Stimulated activated CD4-positive, alpha-beta T cell treated with anti-CD3 and anti-CD28 coated beads, Interleukin-15, amount 100 ng/mL, for 48 hours (primary cell): ENCODE measurements around the gene ATF1.
"Not testable (repeated sequence)": the region's sequence is repeated elsewhere in the genome, so short reads cannot be mapped to it uniquely, and the experiment has no call there.

ENCODE experiments used
- DNase-seq, 2 donors: peaks; one replicate each; pipeline ENCODE4 v3.0.0-alpha.2; 2020; ENCODE audit warnings: low read depth in 2 of 2

The ATF1 gene

DNA sequence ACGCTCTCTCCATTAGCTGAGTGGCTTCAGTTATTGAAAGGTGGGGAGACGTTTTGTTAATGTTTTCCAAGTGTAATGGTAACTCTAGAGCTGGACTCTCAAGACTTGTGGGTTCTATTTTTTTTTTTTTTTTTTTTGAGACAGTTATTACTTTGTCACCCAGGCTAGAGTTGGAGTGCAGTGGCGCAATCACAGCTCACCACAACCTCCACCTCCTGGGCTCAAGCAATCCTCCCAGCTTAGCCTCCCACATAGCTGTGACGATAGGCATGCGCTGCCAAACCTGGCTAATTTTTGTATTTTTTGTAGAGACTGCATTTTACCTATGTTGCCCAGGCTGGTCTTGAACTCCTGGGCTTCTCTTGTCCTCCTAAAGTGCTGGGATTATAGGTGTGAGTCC lies 26.2 kb downstream of the ATF1 start:
- no peak for DNase-seq

DNA sequence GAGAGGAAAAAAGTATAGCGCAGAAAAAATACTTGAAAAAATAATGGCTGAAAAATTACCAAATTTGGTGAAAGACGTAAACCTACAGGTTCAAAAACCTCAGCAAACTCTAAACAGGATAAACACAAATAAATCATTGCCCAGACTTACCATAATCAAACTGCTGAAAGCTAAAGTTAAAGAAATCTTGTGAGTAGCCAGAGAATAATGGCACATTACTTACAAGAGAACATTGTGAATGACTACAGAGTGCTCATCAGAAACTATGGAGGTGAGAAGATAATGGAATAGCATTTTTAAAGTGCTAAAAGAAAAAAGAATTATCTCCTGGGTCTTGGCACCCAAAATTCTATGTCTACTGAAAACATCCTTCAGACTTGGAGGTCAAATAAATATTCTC lies 36.0 kb downstream of the ATF1 start:
- DNase-seq, result no peak

DNA sequence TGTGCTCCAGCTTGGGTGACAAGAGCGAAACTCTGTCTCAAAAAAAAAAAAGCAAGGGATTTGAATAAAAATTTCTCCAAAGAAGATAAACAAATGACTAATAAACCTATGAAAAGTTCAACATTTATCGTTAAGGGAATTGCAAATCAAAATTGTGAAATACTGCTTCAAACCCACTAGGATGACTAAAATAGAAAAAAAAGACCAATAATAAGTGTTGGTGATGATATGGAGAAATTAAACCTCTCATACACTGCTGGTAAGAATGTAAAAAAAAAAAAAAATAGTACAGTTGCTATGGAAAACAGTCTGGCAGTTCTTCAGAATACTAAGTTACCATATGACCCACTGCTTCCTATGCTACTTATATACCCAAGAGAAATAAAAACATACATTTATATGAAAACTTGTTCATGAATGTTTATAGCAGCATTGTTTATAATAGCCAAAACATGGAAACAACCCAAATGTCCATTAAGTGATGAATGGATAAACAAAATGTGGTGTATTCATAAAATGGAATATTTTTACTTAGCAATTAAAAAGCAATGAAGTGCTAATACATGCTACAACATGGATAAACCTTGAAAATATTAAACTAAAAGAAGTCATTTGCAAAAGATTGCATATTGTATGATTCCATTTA lies 39.5 kb downstream of the ATF1 start:
- no peak for DNase-seq

DNA sequence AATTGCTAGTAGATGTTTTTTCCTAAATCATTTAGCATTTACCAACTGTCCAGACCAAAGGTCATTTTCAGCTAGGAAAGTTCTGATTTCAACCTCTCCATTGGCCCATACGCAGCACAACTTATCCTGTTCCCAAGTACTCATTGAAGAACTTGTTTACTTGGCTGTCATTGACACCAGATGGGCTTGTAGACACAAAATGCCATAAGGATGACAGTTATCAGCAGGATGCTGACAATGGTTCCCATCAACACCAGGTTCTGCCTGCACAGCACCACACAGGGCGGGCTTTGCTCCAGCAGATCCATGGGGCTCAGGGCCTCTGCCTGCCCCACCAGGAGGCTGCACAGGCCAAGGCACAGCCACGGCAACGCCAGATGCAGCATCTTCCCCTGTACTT lies 42.3 kb downstream of the ATF1 start:
- DNase-seq, result no peak

DNA sequence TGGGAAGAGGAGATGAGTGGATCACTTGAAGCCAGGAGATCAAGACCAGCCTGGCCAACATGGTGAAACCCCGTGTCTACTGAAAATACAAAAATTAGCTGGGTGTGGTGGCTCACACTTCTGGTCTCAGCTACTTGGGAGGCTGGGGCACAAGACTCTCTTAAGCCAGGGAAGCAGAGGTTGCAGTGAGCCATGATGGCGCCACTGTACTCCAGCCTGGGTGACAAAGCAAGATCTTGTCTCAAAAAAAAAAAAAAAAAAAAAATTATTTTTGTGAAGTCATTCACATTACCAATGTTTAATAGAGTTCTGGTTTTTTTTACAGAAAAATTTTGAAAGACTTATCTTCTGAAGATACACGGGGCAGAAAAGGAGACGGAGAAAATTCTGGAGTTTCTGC lies 45.2 kb downstream of the ATF1 start:
- DNase-seq, result not testable (repeated sequence)

DNA sequence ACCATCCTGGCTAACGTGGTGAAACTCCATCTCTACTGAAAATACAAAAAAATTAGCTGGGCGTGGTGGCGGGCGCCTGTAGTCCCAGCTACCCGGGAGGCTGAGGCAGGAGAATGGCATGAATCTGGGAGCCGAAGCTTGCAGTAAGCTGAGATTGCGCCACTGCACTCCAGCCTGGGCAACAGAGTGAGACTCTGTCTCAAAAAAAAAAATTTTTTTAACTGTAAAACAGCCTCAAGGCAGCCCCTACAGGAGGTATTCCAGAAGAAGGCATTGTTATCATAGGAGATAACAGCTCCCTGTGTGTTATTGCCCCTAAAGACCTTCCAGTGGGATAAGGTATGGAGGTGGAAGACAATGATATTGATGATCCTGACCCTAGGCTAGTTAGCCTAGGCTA lies 51.0 kb downstream of the ATF1 start:
- not testable (repeated sequence) for DNase-seq

DNA sequence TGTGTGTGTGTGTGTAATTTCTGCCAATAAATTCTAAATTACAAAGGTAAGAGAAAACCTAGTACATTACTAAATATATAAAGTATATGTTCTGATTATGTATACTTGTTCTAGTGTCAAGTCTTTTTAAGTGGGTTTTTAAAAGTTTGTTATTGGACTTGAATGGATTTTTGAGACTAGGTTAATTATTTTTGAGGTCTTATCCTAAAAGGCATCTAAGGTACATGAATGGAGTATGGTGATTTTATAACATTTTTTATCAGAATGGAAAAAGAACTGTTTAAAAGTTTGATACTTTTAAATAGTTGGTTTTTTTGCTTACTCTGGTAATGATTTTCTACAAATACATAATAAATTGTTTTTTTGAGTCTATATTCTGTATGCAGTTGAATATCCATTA lies 56.3 kb downstream of the ATF1 start:
- DNase-seq, result no peak

DNA sequence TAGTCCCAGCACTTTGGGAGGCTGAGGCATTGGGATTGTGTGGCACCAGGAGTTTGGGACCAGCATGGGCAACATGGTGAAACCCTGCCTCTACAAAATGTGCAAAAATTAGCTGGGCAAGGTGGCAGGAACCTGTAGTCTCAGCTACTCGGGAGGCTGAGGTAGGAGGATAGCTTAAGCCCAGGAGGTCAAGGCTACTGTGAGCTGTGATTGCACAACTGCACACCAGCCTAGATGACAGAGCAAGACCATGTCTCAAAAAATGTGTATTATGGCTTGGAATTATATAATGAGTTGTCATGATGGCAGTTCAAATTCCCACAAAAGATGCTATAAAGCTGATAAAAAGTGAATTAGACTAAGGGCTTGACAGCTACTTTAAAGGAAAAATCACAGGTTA lies 58.2 kb downstream of the ATF1 start:
- DNase-seq, result no peak

DNA sequence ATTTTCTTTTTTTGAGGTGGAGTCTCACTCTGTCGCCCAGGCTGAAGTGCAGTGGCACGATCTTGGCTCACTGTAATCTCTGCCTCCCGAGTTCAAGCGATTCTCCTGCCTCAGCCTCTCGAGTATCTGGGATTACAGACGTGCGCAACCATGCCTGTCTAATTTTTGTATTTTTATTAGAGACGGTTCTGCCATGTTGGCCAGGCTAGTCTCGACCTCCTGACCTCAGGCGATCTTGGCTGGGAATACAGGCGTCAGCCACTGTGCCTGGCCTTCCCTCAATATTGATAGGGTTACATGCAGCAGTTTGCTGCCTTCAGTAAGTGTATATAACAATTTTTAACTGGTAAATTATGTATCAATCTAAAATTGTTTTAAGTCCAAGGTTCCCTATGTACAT lies 59.8 kb downstream of the ATF1 start:
- DNase-seq, result not testable (repeated sequence)

DNA sequence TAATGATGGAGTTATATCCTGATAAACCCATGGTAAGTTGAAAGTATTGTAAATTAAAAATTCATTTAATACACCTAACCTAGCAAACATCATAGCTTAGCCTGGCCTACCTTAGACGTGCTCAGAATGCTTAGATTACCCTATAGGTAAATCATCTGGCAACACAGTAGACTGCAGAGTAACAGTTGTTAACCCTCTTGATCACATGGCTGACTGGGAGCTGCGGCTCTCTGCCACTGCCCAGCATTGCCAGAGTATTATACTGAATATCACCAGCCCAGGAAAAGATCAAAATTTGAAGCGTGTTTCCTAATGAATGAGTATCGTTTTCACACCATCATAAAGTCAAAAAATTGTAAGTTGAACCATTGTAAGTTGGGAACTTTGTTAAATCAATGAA lies 61.0 kb downstream of the ATF1 start:
- no peak for DNase-seq

DNA sequence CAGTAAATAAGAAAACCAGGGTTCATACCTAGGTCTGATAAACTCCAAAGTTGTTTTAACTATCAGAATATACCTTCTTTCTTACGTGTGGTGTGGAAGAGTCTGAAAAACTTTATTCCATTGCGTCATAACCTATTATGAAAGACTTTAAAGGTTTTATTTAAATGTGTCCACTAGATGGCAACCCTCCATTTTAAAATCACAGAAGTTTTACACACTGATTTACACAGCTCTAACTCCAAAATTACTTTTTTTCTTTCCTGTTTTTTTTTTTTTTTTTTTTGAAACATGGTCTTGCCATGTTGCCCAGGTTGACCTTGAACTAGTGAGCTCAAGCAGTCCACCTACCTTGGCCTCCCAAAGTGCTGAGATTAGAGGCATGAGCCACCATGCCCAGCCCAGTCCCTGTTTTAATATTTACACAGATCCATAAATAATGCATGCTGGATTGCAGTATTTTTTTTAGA lies 61.5 kb downstream of the ATF1 start:
- DNase-seq, result no peak

DNA sequence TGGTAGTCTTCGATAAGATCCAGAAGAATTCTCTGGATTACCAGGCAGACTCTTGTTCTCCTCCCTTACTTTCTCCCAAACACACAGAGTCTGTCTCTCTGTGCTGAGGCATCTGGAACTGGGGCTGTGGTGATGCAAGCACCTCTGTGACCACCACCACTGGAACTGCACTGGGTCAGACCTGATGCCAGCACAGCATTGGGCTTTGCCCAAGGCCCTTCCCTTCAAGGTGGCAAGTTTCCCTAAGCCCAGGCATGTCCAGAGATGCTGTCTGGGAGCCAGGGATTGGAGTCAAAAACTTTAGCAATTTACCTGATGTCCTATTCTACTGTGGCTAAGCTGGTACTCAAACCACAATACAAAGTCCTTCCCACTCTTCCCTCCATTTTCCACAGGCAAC lies 64.2 kb downstream of the ATF1 start:
- DNase-seq, result no peak

DNA sequence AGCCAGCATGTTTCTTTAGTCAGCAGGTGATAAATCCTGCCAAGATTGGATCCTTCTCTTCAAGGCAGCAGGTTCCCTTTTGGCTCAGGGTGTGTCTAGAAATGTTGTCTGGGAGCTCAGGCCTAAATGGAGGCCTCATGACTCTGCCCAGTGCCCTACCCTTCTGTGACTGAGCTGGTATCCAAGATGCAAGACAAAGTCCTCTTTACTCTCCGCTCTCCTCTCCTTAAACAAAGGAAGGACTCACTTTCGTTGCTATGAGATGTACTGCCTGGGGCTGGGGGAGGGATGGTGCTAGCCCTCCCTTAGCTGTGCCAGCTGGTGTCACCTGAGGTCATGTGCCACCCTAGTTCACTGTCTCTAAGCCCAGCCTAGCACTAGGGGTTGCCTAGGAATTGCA lies 65.0 kb downstream of the ATF1 start:
- no peak for DNase-seq

DNA sequence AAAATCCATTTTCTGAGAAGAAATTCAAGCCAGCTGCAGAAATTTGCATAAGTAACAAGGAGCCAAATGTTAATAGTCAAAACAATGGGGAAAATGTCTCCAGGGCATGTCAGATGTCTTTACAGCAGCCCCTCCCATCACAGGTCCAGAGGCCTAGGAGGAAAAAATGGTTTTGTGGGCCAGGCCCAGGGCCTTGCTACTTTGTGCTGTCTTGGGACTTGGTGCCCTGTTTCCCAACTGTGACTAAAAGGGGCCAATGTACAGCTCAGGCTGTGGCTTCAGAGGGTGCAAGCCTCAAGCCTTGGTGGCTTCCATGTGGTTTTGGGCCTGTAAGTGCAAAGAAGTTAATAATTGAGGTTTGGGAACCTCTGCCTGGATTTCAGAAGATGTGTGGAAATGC lies 69.9 kb downstream of the ATF1 start:
- not testable (repeated sequence) for DNase-seq

DNA sequence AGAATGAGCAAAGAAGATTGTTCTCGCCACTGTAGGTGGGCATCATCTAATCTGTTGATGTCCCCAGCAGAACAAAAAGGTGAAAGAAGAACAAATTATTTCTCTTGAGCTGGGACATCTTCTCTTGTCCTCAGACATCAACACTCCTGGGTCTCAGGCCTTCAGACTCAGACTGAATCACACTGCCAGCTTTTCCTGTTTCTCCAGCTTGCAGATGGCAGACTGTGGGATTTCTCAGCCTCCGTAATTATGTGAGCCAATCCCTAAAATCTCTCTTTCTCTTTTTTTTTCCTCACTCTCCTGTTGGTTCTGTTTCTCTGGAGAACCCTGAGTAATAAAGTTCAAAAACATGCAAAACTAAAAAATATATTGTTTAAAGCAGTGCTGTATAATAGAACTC lies 75.1 kb downstream of the ATF1 start:
- no peak for DNase-seq

DNA sequence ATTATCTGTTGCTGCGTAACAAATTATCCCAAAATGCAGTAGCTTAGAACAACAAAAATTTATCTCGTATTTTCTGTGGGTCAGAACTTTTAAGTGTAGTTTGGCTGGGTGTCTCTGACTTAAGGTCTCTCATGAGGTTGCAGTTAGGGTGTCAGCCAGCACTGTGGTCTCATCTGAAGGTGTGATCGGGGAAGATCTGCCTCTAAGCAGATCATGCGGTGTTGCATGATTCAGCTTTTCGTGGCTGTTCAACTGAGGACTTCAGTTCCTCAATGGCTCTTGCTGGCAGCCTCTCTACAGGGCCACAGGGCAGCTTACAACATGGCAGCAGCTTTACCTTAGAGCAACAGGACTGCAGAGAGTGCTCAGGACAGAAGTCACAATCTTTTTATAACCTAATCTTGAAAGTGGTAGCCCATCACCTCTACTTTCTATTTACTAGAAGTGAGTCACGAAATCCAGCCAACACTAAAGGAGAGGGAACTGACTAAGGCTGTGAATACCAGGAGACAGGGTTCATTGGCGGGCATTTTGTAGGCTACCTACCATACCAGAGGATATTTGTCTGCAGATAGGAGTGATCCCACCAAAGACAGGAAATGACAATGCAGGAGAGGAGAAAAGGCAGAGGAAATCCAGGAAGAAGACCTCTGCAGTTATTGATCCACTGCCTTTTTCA lies 77.0 kb downstream of the ATF1 start:
- no peak for DNase-seq

DNA sequence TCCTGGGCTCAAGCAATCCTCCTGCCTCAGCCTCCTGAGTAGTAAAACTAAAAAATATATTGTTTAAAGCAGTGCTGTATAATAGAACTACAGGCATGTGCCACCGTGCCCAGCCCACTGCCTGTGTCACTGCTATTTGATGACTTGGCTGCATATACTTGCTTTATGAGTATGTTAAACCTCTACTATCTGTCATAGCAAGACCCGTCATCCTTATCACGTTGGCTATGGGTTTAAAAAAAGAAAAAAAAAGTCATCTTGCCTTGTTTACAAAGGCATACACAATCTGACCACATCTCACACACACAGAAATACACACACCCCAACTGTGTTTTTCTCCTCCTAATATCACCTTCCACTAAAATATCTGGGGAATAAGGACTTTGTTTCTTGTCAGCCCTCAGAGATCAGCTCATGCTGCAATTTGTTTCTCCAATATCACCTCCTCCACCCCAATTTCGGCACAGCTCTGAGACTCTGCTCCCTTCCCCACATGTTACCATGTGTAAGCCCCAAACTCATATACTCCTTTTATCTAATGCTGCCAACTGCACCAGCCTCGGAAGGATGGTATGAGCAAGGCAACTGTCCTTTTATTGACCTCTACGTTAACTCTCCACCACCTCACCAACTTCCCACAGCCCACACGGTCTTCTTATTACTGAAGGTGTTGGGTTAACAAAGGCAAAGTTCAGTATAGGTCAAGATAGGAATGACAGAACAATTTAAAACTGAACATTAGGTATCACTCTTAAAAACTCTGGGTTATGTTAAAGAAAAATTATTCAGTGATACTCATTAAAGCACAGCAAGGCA lies 78.0 kb downstream of the ATF1 start:
- no peak for DNase-seq

DNA sequence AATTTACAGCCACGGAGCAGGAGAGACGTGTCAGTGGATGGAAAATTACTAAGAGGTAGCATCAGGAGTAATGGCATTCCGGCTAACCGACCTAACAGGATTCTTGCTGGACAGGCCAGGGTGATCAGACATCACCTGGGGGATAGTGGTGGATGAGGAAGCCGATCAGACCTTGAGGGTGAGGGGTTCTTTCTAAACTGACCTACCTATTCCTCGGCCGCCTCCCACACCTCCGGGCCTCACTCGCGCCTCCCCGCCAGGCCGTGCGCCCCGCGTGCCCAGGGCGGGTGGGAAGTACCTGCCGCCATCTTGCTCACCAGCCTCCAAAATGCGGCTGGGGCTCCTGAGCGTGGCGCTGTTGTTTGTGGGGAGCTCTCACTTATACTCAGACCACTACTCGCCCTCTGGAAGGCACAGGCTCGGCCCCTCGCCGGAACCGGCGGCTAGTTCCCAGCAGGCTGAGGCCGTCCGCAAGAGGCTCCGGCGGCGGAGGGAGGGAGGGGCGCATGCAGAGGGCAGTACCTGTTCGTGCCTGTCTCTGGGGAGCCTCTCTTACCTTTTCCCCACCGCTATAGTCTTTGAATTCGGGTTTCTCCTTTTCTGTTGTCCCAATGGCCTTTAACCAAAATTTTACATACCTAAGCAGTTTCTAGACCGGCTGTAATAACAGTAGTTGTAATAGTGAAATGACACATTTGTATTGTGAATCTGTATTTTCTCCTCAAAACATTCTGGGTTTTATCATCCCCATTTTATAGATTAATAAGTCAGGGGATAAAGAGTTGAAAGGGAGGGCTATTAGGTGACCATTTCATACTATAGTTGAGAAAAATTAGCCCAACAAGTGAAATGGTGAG lies 79.0 kb downstream of the ATF1 start, which contains the start of gene TMPRSS12:
TMPRSS12 (plus strand) TSS at position 290 of the 857 bp plus-strand sequence; CDS start at position 329, 39 bp downstream.
- DNase-seq, result no peak

DNA sequence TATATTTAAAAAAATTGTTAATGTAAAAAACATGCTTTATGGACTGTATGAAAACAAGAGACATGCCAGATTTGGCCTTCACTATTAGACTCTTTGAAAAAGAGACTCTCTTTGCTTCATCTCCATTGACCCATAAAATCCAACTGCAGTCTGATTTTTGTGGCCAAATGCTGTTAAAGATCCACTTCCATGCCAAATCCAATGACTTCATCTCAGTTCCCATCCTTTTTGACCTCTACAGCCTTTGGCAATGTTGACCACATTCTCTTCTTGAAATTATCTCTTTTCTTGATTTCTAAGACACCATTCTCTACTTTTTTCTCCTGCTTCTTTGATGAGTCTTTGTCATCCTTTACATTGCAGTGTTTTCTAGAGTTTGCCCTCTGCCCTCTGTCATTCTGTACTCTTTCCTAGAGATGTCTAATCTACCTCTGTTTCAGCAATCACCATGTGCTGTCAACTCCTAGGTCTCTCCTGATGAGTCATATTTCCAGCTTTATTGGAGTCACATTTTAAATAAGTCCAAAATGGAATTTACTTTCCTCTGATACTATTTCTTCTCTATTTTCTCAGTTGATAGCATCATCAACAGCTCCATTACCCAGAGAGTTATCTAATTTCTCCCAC lies 81.2 kb downstream of the ATF1 start:
- DNase-seq, result no peak

DNA sequence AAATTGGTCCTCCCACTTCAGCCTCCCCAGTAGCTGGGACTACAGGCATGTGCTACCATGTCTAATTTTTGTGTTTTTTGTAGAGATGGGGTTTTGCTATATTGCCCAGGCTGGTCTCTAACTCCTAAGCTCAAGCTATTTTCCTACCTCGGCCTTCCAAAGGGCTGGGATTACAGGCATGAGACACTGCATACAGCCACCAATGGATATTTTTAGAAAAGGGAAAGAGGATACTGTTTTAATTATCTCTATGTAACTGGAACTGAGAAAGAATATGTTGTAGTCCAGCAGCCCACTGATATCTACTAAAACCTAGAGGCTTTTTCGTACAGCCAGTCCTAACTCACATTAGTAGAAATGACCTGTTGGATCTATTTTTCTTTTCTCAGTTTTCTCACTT lies 85.1 kb downstream of the ATF1 start:
- no peak for DNase-seq

DNA sequence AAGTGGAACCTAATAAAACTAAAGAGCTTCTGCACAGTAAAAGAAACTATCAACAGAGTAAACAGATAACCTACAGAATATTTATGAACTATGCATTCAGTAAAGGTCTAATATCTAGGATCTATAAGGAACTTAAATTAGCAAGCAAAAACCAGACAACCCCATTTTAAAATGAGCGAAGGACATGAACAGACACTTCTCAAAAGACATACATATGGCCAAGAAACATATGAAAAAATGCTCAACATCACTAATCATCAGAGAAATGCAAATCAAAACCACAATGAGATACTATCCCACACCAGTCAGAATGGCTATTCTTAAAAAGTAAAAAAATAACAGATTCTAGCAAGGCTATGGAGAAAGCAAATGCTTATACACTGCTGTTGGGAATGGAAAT lies 91.3 kb downstream of the ATF1 start:
- DNase-seq, result not testable (repeated sequence)
